Inferior parietal cortex (tissue), 1 donor: ENCODE results near the gene KNTC1.
"Not testable (repeated sequence)": the region's sequence is repeated elsewhere in the genome, so short reads cannot be mapped to it uniquely, and the experiment has no call there.

Source experiments
- DNase-seq: peaks from one replicate; pipeline ENCODE4 v3.0.0-alpha.2; 2016; ENCODE audit errors: extremely low spot score

KNTC1 gene

GRCh38 chr12:122646517-122647217, 119.6 kb downstream of the KNTC1 start:
- DNase-seq = no peak

GRCh38 chr12:122651520-122652224, 124.6 kb downstream of the KNTC1 start:
- DNase-seq = no peak

GRCh38 chr12:122653291-122653690, 126.2 kb downstream of the KNTC1 start:
- DNase-seq = not testable (repeated sequence)

GRCh38 chr12:122656298-122656697, 129.2 kb downstream of the KNTC1 start:
- no peak for DNase-seq

- no peak for DNase-seq
These were observed 132.5 kb downstream of the KNTC1 start for GRCh38 chr12:122659579-122659978.

- DNase-seq = no peak
These were observed 134.2 kb downstream of the KNTC1 start for GRCh38 chr12:122661246-122661645.

GRCh38 chr12:122661938-122662337, 134.9 kb downstream of the KNTC1 start:
- DNase-seq = no peak

GRCh38 chr12:122665349-122665748, 138.3 kb downstream of the KNTC1 start:
- DNase-seq = no peak

- no peak for DNase-seq
These were observed 138.7 kb downstream of the KNTC1 start for GRCh38 chr12:122665759-122666158.

- DNase-seq = no peak
These were observed 141.2 kb downstream of the KNTC1 start for GRCh38 chr12:122668268-122668667.

GRCh38 chr12:122669397-122670070, 142.5 kb downstream of the KNTC1 start:
- no peak for DNase-seq

- no peak for DNase-seq
These were observed 145.5 kb downstream of the KNTC1 start for GRCh38 chr12:122672515-122672914.
